Measurements from ENCODE around the gene ICA1L.

DNA sequence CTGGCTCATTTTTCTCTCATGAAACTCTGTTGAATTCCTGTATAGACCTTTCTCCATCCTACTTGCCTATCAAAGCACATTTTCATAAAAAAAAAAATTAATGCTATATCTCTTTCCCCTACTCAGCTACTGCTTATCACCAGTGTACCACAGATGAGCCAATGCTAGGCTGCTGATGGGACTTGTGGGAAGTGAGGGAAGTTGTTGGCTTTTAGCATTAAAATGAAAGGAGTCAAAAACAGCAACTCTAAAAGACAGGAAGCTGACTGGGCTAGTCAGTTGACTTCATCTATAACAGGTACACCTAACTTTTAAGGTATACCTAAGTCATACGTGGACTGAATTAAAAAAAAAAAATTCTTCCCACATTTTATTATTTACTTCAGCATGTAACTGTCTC, 134.7 kb downstream of the ICA1L start:
- TF ChIP-seq, protein P1, sequence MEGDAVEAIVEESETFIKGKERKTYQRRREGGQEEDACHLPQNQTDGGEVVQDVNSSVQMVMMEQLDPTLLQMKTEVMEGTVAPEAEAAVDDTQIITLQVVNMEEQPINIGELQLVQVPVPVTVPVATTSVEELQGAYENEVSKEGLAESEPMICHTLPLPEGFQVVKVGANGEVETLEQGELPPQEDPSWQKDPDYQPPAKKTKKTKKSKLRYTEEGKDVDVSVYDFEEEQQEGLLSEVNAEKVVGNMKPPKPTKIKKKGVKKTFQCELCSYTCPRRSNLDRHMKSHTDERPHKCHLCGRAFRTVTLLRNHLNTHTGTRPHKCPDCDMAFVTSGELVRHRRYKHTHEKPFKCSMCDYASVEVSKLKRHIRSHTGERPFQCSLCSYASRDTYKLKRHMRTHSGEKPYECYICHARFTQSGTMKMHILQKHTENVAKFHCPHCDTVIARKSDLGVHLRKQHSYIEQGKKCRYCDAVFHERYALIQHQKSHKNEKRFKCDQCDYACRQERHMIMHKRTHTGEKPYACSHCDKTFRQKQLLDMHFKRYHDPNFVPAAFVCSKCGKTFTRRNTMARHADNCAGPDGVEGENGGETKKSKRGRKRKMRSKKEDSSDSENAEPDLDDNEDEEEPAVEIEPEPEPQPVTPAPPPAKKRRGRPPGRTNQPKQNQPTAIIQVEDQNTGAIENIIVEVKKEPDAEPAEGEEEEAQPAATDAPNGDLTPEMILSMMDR (IDR thresholded peaks at IDR 0.05): no peak
- no peak for TF ChIP-seq POLR2A (IDR thresholded peaks at IDR 0.05)
- TF ChIP-seq POLR2AphosphoS5 (IDR thresholded peaks at IDR 0.05): no peak
- no peak for TF ChIP-seq EP300 (IDR thresholded peaks at IDR 0.05)

Data from suprapubic skin (tissue), 4 donors.